HG02884 (cell line): ENCODE results near the gene C1QL2.

Source experiments
- ATAC-seq: cut with Tn5 transposase; IDR thresholded peaks from one replicate; pipeline ENCODE4 v1.9.1; 2021; ENCODE audit warnings: mild to moderate bottlenecking, moderate library complexity; ENCODE audit not compliant: unreplicated experiment

The C1QL2 gene

DNA sequence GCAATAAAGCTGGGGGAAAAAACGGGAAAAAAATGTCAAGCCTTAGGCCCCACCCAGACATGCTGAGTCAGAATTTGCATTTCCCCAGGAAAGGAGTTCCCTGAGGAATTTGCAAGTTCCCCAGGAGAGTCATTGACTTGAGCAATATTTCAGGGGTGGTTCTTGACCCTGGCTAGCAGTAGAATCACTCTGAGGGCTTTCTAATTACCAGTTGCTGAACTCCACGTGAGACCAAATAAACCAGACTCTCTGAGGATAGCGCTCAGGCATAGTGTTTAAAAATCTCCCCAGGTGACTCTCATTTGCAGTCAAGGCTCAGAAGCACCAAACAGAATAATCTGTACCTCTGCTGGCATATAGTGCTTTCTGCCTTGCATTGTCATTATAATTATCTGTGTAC, 48.7 kb downstream of the C1QL2 start:
- ATAC-seq = no peak

DNA sequence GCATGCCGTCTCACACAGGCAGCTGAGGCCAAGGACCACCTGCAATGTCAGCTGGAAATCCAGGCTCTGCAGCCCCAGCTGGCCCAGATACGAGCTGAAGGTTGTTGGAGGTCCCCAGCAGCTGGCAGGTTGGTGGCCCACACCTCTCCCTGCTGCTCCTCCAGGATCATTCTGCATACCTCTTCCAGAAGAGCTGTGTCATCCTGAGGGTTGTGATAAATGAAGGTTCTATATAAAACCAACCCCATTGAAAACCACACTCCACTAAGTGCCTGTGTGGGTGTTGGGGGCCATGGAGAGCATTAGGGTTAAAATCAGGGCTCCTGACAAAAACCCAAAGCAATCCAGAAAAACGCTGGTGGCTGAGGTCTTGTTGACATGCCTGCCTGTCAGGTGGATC, 50.4 kb downstream of the C1QL2 start:
- ATAC-seq = no peak

DNA sequence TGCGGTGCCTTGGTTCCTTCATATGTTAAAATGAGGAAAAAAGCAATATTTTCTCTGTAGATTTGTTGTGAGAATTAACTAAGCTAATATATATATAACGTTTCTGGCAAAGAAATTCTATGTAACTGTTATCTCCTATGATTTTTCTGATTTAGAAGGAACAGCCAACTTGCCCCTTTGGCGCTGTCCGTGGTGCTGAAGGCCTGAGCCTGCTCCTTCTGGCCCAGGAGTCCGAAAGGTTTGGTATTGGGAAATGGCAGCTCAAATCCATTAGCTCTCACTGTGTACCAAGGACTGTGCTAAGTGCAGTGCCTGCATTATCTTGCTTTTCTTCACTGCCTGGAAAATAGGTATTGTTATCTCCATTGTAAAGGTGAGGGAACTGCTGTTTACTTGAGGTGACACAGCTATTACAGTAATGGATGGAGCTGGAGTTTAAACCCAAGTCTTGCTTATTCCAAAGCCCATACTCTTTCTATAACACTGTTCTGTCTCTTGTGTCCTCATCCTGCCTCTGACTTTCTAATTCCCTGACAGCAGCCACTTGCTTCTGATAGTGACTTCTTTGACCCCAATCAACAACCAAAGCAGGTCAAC, 52.2 kb downstream of the C1QL2 start:
- ATAC-seq = no peak
